RWPE2 (cell line): Measurements from ENCODE around the gene BRD9.

Source experiments
- ATAC-seq: fragments of 200-7000 bp; cut with Tn5 transposase; 3 replicates; pipeline ENCODE4 v1.9.1; 2021; ENCODE audit warnings: low read depth
- DNase-seq: peaks from one replicate; pipeline ENCODE4 v3.0.0-alpha.2; 2020; ENCODE audit warnings: low spot score
- H3K27ac ChIP-seq: fragments of 450-650 bp; 2 replicates; pipeline ENCODE4 v1.5.1; 2017; ENCODE audit warnings: mild to moderate bottlenecking; ENCODE audit not compliant: poor library complexity, severe bottlenecking
- H3K27me3 ChIP-seq: fragments of 250-450 bp; sonication (Bioruptor Pico); 2 replicates; pipeline ENCODE4 v1.5.1; 2021; ENCODE audit warnings: mild to moderate bottlenecking, moderate library complexity; ENCODE audit not compliant: insufficient read depth, poor library complexity, severe bottlenecking
- H3K36me3 ChIP-seq: fragments of 250-450 bp; sonication (Bioruptor Pico); 2 replicates; pipeline ENCODE4 v1.5.1; 2020; ENCODE audit warnings: low read depth, mild to moderate bottlenecking, moderate library complexity
- H3K4me1 ChIP-seq: fragments of 250-450 bp; sonication (Bioruptor Pico); 2 replicates; pipeline ENCODE4 v1.5.1; 2021; ENCODE audit warnings: mild to moderate bottlenecking, moderate library complexity; ENCODE audit not compliant: insufficient read depth, poor library complexity, severe bottlenecking
- H3K4me3 ChIP-seq: fragments of 250-450 bp; sonication (Bioruptor Pico); 2 replicates; pipeline ENCODE4 v1.5.1; 2021; ENCODE audit warnings: mild to moderate bottlenecking, moderate library complexity; ENCODE audit not compliant: severe bottlenecking
- H3K9me3 ChIP-seq: fragments of 250-450 bp; sonication (Bioruptor Pico); 2 replicates; pipeline ENCODE4 v1.5.1; 2021; ENCODE audit warnings: mild to moderate bottlenecking, moderate library complexity; ENCODE audit not compliant: severe bottlenecking
- TF ChIP-seq, protein P1 (sequence below): fragments of 450-650 bp; IDR thresholded peaks from one replicate; pipeline ENCODE4 v1.5.1; 2017; ENCODE audit warnings: mild to moderate bottlenecking, moderate library complexity; ENCODE audit not compliant: poor library complexity, severe bottlenecking

Gene BRD9

GRCh38 chr5:865168-865521, 27.5 kb downstream of the BRD9 start:
- Histone ChIP-seq H3K4me3 (no peak overlapping the region), H3K4me1 (peaks cover 8% of the 10 kb centered on the region), H3K27me3 (no peaks in the 10 kb centered on the region), H3K36me3 (peaks cover 70% of the 10 kb centered on the region), H3K27ac (no peak overlapping the region), H3K9me3 (no peaks in the 10 kb centered on the region)
- no peak for ATAC-seq
- TF ChIP-seq, protein P1, sequence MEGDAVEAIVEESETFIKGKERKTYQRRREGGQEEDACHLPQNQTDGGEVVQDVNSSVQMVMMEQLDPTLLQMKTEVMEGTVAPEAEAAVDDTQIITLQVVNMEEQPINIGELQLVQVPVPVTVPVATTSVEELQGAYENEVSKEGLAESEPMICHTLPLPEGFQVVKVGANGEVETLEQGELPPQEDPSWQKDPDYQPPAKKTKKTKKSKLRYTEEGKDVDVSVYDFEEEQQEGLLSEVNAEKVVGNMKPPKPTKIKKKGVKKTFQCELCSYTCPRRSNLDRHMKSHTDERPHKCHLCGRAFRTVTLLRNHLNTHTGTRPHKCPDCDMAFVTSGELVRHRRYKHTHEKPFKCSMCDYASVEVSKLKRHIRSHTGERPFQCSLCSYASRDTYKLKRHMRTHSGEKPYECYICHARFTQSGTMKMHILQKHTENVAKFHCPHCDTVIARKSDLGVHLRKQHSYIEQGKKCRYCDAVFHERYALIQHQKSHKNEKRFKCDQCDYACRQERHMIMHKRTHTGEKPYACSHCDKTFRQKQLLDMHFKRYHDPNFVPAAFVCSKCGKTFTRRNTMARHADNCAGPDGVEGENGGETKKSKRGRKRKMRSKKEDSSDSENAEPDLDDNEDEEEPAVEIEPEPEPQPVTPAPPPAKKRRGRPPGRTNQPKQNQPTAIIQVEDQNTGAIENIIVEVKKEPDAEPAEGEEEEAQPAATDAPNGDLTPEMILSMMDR = no peak
- DNase-seq = no peak

- TF ChIP-seq, protein P1 = no peak
- peaks cover 8% of the 10 kb centered on the region for H3K4me1 ChIP-seq
- peaks cover 65% of the 10 kb centered on the region for H3K36me3 ChIP-seq
- DNase-seq (no peak), ATAC-seq (no peak)
- H3K27ac ChIP-seq = no peak overlapping the region
- H3K4me3 ChIP-seq = no peak overlapping the region
- H3K27me3 ChIP-seq = no peaks in the 10 kb centered on the region
- H3K9me3 ChIP-seq = no peaks in the 10 kb centered on the region
These were observed 28.0 kb downstream of the BRD9 start for GRCh38 chr5:864492-865167.

DNA sequence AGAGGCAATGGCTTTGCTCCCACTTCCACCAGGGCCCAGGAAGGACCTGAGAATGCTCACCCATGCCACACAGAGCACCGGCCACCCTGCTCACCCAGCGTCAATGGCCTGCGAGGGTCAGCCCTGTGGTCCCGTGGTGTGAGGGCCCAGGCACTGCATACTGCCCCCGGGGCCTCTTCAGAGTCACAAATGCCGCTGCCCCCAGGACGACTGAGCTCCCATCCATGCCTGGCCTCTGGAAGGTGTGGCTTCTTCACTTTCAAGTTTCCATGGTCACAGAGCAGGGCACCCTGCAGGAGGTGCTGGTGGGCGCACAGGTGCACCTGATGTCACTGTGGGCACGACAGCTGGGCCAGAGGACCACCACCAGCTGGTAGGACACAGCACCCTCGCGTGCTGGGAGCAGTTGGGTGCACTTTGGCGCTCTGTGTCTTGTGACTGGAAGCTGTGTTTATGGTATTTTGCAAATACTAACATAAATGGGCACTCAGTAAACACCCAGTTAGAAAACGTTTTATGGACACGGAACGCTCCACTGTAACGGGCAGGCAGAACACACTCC, 29.3 kb downstream of the BRD9 start:
- peaks cover 52% of the 10 kb centered on the region for H3K36me3 ChIP-seq
- ATAC-seq = no peak
- TF ChIP-seq, protein P1 = no peak
- no peak overlapping the region for H3K27ac ChIP-seq
- no peak for DNase-seq
- no peak overlapping the region for H3K4me3 ChIP-seq
- no peaks in the 10 kb centered on the region for H3K27me3 ChIP-seq
- H3K9me3 ChIP-seq = no peaks in the 10 kb centered on the region
- H3K4me1 ChIP-seq = peaks cover 8% of the 10 kb centered on the region

- peaks cover 45% of the 10 kb centered on the region for H3K36me3 ChIP-seq
- no peaks in the 10 kb centered on the region for H3K27me3 ChIP-seq
- no peak overlapping the region for H3K27ac ChIP-seq
- H3K9me3 ChIP-seq = no peaks in the 10 kb centered on the region
- DNase-seq (no peak), ATAC-seq (peak; percentile 24; the same call in 1 of the 3 replicates)
- H3K4me3 ChIP-seq = no peak overlapping the region
- peaks cover 8% of the 10 kb centered on the region for H3K4me1 ChIP-seq
- TF ChIP-seq, protein P1 = no peak
These were observed 30.0 kb downstream of the BRD9 start for GRCh38 chr5:862367-863243.
